WTC11 (cell line): ENCODE measurements around the gene MS4A6A. TPM values are rescaled to one million over a fixed set of nuclear protein-coding genes. Genes with fewer than 3 reads are reported as not detected.

ENCODE experiments used
- ATAC-seq: fragments of 200-7000 bp; cut with Tn5 transposase; 2 replicates; pipeline ENCODE4 v1.10.0; 2021; ENCODE audit warnings: mild to moderate bottlenecking, moderate library complexity
- CTCF ChIA-PET: fragments of 300-600 bp; sonication (Branson Sonifier 250); formaldehyde crosslinking; loops from one replicate; lab custom pipeline; 2021; ENCODE audit warnings: antibody characterized with exemption; lab: Charles Lee
- POLR2A ChIA-PET: fragments of 350-600 bp; sonication (Branson Sonifier 250); formaldehyde crosslinking; loops from one replicate; lab custom pipeline; 2021; ENCODE audit warnings: antibody characterized with exemption; lab: Charles Lee
- DNase-seq: peaks from one replicate; pipeline ENCODE4 v3.0.0; 2021; ENCODE audit warnings: low spot score
- H3K27ac Mint-ChIP-seq: 2 replicates; pipeline ENCODE4 v1.8.0; 2021; ENCODE audit warnings: mixed read lengths
- H3K27me3 Mint-ChIP-seq: 2 replicates; pipeline ENCODE4 v1.8.0; 2021; ENCODE audit warnings: low read depth, mild to moderate bottlenecking, moderate library complexity, mixed read lengths
- H3K36me3 Mint-ChIP-seq: 2 replicates; pipeline ENCODE4 v1.8.0; 2021; ENCODE audit warnings: mixed read lengths
- H3K4me1 Mint-ChIP-seq: 2 replicates; pipeline ENCODE4 v1.8.0; 2022; ENCODE audit warnings: mixed read lengths
- H3K4me3 Mint-ChIP-seq: 2 replicates; pipeline ENCODE4 v1.8.0; 2021; ENCODE audit warnings: mild to moderate bottlenecking, moderate library complexity, mixed read lengths
- H3K9me3 Mint-ChIP-seq: 2 replicates; pipeline ENCODE4 v1.8.0; 2021; ENCODE audit warnings: mixed read lengths
- AFF4 ChIP-seq: sonication (generic); formaldehyde crosslinking; IDR thresholded peaks from 2 replicates; pipeline ENCODE4 v1.8.1; 2023; ENCODE audit warnings: mild to moderate bottlenecking, missing genetic modification reagents, borderline replicate concordance
- ATF3 ChIP-seq: sonication (generic); formaldehyde crosslinking; conservative IDR thresholded peaks from 2 replicates; pipeline ENCODE4 v1.8.1; 2022; ENCODE audit warnings: mild to moderate bottlenecking, missing genetic modification reagents
- ATF6 ChIP-seq: sonication (generic); formaldehyde crosslinking; IDR thresholded peaks from 2 replicates; pipeline ENCODE4 v1.8.1; 2023; ENCODE audit warnings: mild to moderate bottlenecking, missing genetic modification reagents
- CREB1 ChIP-seq: sonication (generic); formaldehyde crosslinking; IDR thresholded peaks from 2 replicates; pipeline ENCODE4 v1.8.0; 2023; ENCODE audit warnings: mild to moderate bottlenecking, missing genetic modification reagents
- CREM ChIP-seq: sonication (generic); formaldehyde crosslinking; IDR thresholded peaks from 2 replicates; pipeline ENCODE4 v1.8.1; 2022; ENCODE audit warnings: mild to moderate bottlenecking, missing genetic modification reagents, moderate library complexity
- GTF2I ChIP-seq: fragments of 250-450 bp; sonication (Bioruptor Pico); conservative IDR thresholded peaks from 2 replicates; pipeline ENCODE4 v1.4.0; 2021; ENCODE audit warnings: mild to moderate bottlenecking
- IRF2 ChIP-seq: sonication (generic); formaldehyde crosslinking; IDR thresholded peaks from 2 replicates; pipeline ENCODE4 v1.8.0; 2022; ENCODE audit warnings: low read depth, missing genetic modification reagents, borderline replicate concordance
- JAZF1 ChIP-seq: fragments of 250-450 bp; sonication (Bioruptor Pico); IDR thresholded peaks from 2 replicates; pipeline ENCODE4 v1.9.0; 2021; ENCODE audit warnings: moderate library complexity, mild to moderate bottlenecking, inconsistent platforms
- MYBL2 ChIP-seq: sonication (generic); formaldehyde crosslinking; IDR thresholded peaks from 2 replicates; pipeline ENCODE4 v1.8.1; 2023; ENCODE audit warnings: mild to moderate bottlenecking, moderate library complexity, missing genetic modification reagents
- SMAD4 ChIP-seq: sonication (generic); formaldehyde crosslinking; IDR thresholded peaks from 2 replicates; pipeline ENCODE4 v1.8.0; 2022; ENCODE audit warnings: mild to moderate bottlenecking, missing genetic modification reagents
- TEAD4 ChIP-seq: sonication (generic); formaldehyde crosslinking; IDR thresholded peaks from 2 replicates; pipeline ENCODE4 v1.8.0; 2022; ENCODE audit warnings: mild to moderate bottlenecking, missing genetic modification reagents
- ZBTB21 ChIP-seq: sonication (generic); formaldehyde crosslinking; IDR thresholded peaks from 2 replicates; pipeline ENCODE4 v1.8.1; 2023; ENCODE audit warnings: mild to moderate bottlenecking, missing genetic modification reagents, borderline replicate concordance
- ZNF396 ChIP-seq: fragments of 250-450 bp; sonication (Bioruptor Pico); IDR thresholded peaks from 2 replicates; pipeline ENCODE4 v1.8.0; 2021; ENCODE audit warnings: mild to moderate bottlenecking, moderate library complexity, borderline replicate concordance
- ZNF416 ChIP-seq: fragments of 250-450 bp; sonication (Bioruptor Pico); IDR thresholded peaks from 2 replicates; pipeline ENCODE4 v1.9.0; 2021; ENCODE audit warnings: mild to moderate bottlenecking, inconsistent platforms
- total RNA-seq: library from RNA; stranded (reverse); gene quantifications from 3 replicates; pipeline ENCODE4 v1.2.3, GENCODE V29; 2021
- TF ChIP-seq, protein P1 (sequence below): sonication (generic); formaldehyde crosslinking; IDR thresholded peaks from 2 replicates; pipeline ENCODE4 v1.8.1; 2022; ENCODE audit warnings: missing genetic modification reagents, borderline replicate concordance
- TF ChIP-seq, protein P2 (sequence below): sonication (generic); formaldehyde crosslinking; IDR thresholded peaks from 2 replicates; pipeline ENCODE4 v1.8.1; 2022; ENCODE audit warnings: mild to moderate bottlenecking, moderate library complexity, missing genetic modification reagents
- TF ChIP-seq, protein P3 (sequence below): sonication (generic); formaldehyde crosslinking; IDR thresholded peaks from 2 replicates; pipeline ENCODE4 v1.8.0; 2022; ENCODE audit warnings: mild to moderate bottlenecking, missing genetic modification reagents
- TF ChIP-seq, protein P4 (sequence below): sonication (generic); formaldehyde crosslinking; IDR thresholded peaks from 2 replicates; pipeline ENCODE4 v1.8.1; 2022; ENCODE audit warnings: low read depth, mild to moderate bottlenecking, moderate library complexity, missing genetic modification reagents, borderline replicate concordance
- TF ChIP-seq, protein P5 (sequence below): sonication (generic); formaldehyde crosslinking; IDR thresholded peaks from 2 replicates; pipeline ENCODE4 v1.8.0; 2022; ENCODE audit warnings: mild to moderate bottlenecking, missing genetic modification reagents

MS4A6A gene
- total RNA-seq, 1 experiment from 2014 or later, result 0.39 TPM

DNA sequence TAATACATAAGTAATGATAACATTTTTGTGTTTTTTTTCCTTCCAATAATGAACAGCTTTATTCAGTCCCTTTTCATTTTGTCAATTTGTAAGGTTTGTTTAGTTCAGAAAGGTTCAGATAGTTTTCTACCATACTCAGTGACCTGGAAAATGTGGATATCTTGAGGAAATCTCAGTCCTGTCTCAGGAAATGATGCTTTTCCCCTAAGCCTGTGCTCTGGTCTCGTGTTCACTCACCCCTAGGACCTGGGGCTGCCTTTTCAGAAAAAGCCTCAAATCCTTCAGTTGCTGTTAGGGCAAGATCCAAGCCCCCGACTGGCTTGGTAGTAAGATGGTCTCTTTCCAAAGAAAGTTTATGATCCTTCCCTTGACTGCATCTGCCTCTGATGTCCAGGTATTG lies 21.8 kb downstream of the MS4A6A start (continued):
- no peak for TF ChIP-seq ATF6 (CRISPR knock-in tag)
- no peak for TF ChIP-seq CREB1 (CRISPR knock-in tag)

DNA sequence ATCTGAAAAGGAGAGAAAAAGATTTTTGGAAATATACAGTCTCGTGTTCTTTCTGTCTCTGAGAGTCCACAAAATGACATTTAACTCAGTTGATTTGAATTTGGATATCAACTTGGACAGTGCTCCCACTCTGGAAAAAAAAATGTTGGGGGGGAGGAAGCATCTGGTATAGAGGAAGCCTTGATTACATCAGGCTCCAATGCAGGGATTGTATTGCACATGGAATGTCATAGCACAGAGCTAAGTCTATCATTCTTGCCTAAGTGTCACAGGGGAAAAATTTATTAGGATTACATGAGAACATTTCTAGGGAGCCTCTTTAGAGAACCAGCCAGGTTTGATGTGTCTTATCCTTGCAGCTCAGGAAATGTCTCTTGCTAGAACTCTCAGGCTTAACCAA lies 23.0 kb downstream of the MS4A6A start:
- H3K27ac Mint-ChIP-seq, result no peak overlapping the region
- CTCF ChIA-PET, result no interaction called here
- DNase-seq (no peak), ATAC-seq (no peak)
- H3K4me3 Mint-ChIP-seq, result no peak overlapping the region
- POLR2A ChIA-PET, result no interaction called here
- TF ChIP-seq, protein P1, sequence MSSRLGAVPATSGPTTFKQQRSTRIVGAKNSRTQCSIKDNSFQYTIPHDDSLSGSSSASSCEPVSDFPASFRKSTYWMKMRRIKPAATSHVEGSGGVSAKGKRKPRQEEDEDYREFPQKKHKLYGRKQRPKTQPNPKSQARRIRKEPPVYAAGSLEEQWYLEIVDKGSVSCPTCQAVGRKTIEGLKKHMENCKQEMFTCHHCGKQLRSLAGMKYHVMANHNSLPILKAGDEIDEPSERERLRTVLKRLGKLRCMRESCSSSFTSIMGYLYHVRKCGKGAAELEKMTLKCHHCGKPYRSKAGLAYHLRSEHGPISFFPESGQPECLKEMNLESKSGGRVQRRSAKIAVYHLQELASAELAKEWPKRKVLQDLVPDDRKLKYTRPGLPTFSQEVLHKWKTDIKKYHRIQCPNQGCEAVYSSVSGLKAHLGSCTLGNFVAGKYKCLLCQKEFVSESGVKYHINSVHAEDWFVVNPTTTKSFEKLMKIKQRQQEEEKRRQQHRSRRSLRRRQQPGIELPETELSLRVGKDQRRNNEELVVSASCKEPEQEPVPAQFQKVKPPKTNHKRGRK, result no peak
- TF ChIP-seq IRF2 (CRISPR knock-in tag) (no peak), GTF2I (no peak), TEAD4 (CRISPR knock-in tag) (no peak), ZBTB21 (no peak), AFF4 (CRISPR knock-in tag) (no peak), MYBL2 (CRISPR knock-in tag) (no peak), CREM (CRISPR knock-in tag) (no peak), JAZF1 (CRISPR knock-in tag) (no peak), ZNF416 (CRISPR knock-in tag) (no peak), ATF3 (no peak), ZNF396 (CRISPR knock-in tag) (no peak), SMAD4 (CRISPR knock-in tag) (no peak)
- TF ChIP-seq, protein P2, sequence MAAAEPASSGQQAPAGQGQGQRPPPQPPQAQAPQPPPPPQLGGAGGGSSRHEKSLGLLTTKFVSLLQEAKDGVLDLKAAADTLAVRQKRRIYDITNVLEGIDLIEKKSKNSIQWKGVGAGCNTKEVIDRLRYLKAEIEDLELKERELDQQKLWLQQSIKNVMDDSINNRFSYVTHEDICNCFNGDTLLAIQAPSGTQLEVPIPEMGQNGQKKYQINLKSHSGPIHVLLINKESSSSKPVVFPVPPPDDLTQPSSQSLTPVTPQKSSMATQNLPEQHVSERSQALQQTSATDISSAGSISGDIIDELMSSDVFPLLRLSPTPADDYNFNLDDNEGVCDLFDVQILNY (CRISPR knock-in tag), result no peak
- TF ChIP-seq, protein P3, sequence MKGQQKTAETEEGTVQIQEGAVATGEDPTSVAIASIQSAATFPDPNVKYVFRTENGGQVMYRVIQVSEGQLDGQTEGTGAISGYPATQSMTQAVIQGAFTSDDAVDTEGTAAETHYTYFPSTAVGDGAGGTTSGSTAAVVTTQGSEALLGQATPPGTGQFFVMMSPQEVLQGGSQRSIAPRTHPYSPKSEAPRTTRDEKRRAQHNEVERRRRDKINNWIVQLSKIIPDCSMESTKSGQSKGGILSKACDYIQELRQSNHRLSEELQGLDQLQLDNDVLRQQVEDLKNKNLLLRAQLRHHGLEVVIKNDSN, result no peak
- TF ChIP-seq, protein P4, sequence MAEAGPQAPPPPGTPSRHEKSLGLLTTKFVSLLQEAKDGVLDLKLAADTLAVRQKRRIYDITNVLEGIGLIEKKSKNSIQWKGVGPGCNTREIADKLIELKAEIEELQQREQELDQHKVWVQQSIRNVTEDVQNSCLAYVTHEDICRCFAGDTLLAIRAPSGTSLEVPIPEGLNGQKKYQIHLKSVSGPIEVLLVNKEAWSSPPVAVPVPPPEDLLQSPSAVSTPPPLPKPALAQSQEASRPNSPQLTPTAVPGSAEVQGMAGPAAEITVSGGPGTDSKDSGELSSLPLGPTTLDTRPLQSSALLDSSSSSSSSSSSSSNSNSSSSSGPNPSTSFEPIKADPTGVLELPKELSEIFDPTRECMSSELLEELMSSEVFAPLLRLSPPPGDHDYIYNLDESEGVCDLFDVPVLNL (CRISPR knock-in tag), result no peak
- TF ChIP-seq, protein P5, sequence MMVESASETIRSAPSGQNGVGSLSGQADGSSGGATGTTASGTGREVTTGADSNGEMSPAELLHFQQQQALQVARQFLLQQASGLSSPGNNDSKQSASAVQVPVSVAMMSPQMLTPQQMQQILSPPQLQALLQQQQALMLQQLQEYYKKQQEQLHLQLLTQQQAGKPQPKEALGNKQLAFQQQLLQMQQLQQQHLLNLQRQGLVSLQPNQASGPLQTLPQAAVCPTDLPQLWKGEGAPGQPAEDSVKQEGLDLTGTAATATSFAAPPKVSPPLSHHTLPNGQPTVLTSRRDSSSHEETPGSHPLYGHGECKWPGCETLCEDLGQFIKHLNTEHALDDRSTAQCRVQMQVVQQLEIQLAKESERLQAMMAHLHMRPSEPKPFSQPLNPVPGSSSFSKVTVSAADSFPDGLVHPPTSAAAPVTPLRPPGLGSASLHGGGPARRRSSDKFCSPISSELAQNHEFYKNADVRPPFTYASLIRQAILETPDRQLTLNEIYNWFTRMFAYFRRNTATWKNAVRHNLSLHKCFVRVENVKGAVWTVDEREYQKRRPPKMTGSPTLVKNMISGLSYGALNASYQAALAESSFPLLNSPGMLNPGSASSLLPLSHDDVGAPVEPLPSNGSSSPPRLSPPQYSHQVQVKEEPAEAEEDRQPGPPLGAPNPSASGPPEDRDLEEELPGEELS (CRISPR knock-in tag), result no peak
- H3K9me3 Mint-ChIP-seq, result peaks cover 9% of the 10 kb centered on the region
- no peaks in the 10 kb centered on the region for H3K27me3 Mint-ChIP-seq
- no peaks in the 10 kb centered on the region; the same call in 1 of the 2 replicates for H3K36me3 Mint-ChIP-seq
- H3K4me1 Mint-ChIP-seq, result no peaks in the 10 kb centered on the region
